ENCODE results near the gene NWD2. TPM values are rescaled to one million over a fixed set of nuclear protein-coding genes. Genes with fewer than 3 reads are reported as not detected.

The NWD2 gene
- total RNA-seq, 1 experiment from 2014 or later, result not detected

- Histone ChIP-seq H3K23ac (ENCODE audit: insufficient read length, low read depth, low read length) (no peak overlapping the region), H3K4me2 (ENCODE audit: insufficient read depth, insufficient read length, low read length) (no peak overlapping the region), H3K56ac (ENCODE audit: insufficient read length, low read depth, low read length) (no peak overlapping the region), H2BK20ac (ENCODE audit: low read depth, low read length, poor library complexity, severe bottlenecking) (no peak overlapping the region), H2BK12ac (ENCODE audit: insufficient read length, low read depth, low read length) (no peak overlapping the region), H3K79me1 (ENCODE audit: insufficient read depth, low read depth, low read length, poor library complexity, severe bottlenecking) (no peaks in the 10 kb centered on the region), H3K79me2 (ENCODE audit: insufficient read depth, low read length) (no peaks in the 10 kb centered on the region), H2BK120ac (ENCODE audit: low read depth, low read length, poor library complexity, severe bottlenecking) (no peak overlapping the region), H3K9me3 (ENCODE audit: control insufficient read depth, low read depth, low read length) (no peaks in the 10 kb centered on the region), H3K18ac (ENCODE audit: insufficient read length, low read depth, low read length) (no peak overlapping the region), H2AK5ac (ENCODE audit: insufficient read length, low read length) (no peak overlapping the region), H3T11ph (ENCODE audit: low read length) (no peak overlapping the region), H4K8ac (replicated peaks; ENCODE audit: insufficient read length, low read depth, low read length) (no peak overlapping the region), H4K5ac (ENCODE audit: insufficient read length, low read depth, low read length) (no peak overlapping the region), H2BK5ac (ENCODE audit: insufficient read length, low read length) (no peak overlapping the region), H3K27ac (ENCODE audit: insufficient read length, low read depth, low read length) (no peak overlapping the region), H3K14ac (ENCODE audit: insufficient read depth, low read length) (no peak overlapping the region), H2AFZ (ENCODE audit: low read length) (no peak overlapping the region), H3K9ac (ENCODE audit: extremely low read depth, insufficient read length, low read length) (no peak overlapping the region), H3K4ac (ENCODE audit: low read depth, low read length) (no peak overlapping the region), H4K20me1 (ENCODE audit: control insufficient read depth, insufficient read depth, insufficient read length) (no peaks in the 10 kb centered on the region), H3K27me3 (ENCODE audit: insufficient read depth, low read length) (0 out of 2 replicates have a peak, but pooled peaks cover 2% of the 10 kb centered on the region), H2BK15ac (ENCODE audit: low read depth, low read length) (no peak overlapping the region), H3K23me2 (ENCODE audit: insufficient read length, low read depth, low read length, poor library complexity, severe bottlenecking) (no peaks in the 10 kb centered on the region), H3K4me1 (ENCODE audit: insufficient read depth, low read length) (no peaks in the 10 kb centered on the region), H4K91ac (ENCODE audit: insufficient read length, low read depth, low read length) (no peak overlapping the region)
- Mint-ChIP-seq H3K27ac (no peak overlapping the region), H3K27me3 (ENCODE audit: low read depth) (no peaks in the 10 kb centered on the region; the same call in none of the 2 replicates), H3K4me3 (no peak overlapping the region), H3K9me3 (no peaks in the 10 kb centered on the region), H3K36me3 (ENCODE audit: insufficient read depth in 1 of 3, low read depth in 3 of 3) (no peaks in the 10 kb centered on the region), H3K4me1 (peaks cover 5 to 7% of the 10 kb centered on the region in 2 experiments)
- TF ChIP-seq CTCF (conservative IDR thresholded peaks at IDR 0.05), result no peak
- no peak for DNase-seq
- no CpG with 5 or more reads among the region's 8 CpGs for WGBS (ENCODE audit: extremely low coverage, insufficient read length, low lambda C conversion rate)
Measured at GRCh38 chr4:37438564-37439279, 194.2 kb downstream of the NWD2 start.

Measured in H9 (cell line).